Ammon's horn (tissue), 1 donor: ENCODE measurements around the gene RARS1.
A peak's percentile ranks its signal among the peaks of the same experiment; 100 is the strongest.
"Not testable (repeated sequence)": the region's sequence is repeated elsewhere in the genome, so short reads cannot be mapped to it uniquely, and the experiment has no call there.

Experiments
- DNase-seq: peaks from one replicate; pipeline ENCODE4 v3.0.0-alpha.2; 2016; ENCODE audit warnings: low spot score

RARS1 gene

GRCh38 chr5:168481330-168481788 is 4.9 kb upstream of the RARS1 start:
- DNase-seq: no peak

DNA sequence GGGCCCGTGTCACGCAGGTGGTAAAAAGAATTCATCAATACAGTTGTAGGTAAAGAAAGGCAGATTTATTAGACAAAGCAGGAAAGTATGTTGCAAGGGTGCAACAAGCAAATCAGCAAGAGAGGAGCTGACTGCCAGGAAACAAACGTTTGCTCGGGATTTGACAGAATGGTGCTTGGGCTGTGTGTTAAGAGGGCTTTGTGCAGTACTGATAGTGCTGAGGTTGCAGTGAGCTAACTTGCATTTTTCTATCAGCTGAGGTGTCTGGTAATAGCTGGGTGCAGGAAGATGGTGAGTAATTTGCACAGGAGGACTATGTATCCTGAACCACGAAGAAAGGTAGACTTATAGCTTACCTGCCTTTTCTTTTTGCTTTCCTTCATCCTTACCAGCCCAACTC is 3.9 kb upstream of the RARS1 start:
- DNase-seq: no peak

DNA sequence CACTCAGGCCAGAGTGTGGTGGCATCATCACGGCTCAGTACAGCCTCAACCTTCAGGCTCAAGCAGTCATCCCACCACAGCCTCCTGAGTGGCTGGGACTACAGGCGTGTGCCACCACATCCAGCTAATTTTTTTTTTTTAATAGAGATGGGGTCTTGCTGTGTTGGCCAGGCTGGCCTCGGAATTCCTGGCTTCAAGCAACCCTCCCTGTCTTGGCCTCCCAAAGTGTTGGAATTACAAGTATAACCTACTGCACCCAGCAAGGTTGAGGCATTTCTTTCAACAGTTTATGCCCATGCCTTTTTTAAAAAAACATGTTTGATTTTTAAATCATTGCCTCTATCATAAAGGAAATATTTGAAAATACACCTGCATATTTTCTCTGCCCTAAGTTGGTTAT is 2.8 kb downstream of the RARS1 start:
- DNase-seq: no peak

GRCh38 chr5:168494057-168494555 is 7.8 kb downstream of the RARS1 start:
- no peak for DNase-seq

DNA sequence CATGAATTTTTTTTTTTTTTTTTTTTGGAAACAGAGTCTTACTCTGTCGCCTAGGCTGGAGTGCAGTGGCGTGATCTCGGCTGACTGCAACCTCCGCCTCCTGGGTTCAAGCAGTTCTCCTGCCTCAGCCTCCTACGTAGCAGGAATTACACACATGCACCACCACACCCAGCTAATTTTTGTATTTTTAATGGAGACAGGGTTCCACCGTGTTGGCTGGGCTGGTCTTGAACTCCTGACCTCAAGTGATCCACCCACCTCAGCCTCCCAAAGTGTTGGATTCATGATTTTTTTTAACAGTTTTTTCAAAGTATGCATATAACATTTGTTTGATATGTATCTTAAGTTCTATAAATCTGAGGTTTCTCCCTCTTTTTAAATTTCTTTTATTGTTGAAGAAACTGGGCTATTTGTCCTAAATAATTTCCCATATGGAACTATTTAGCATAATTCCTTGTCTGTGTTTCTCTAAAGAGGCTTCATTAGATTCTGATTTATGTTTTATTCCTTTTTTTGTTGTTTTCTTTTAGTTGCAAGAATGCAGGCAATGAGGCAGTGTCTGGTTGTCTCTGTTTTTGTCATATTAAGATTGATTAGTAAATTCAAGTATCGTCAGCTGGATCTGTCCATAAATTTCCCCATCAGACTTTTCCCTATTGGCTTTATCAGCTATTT is 16.4 kb downstream of the RARS1 start:
- no peak for DNase-seq

- no peak for DNase-seq
These were observed 27.7 kb downstream of the RARS1 start for GRCh38 chr5:168513861-168514428.

GRCh38 chr5:168525856-168526255 is 39.6 kb downstream of the RARS1 start:
- DNase-seq: no peak

GRCh38 chr5:168527756-168528295 is 41.6 kb downstream of the RARS1 start:
- no peak for DNase-seq

- DNase-seq: peak; percentile 42
These were observed 42.5 kb downstream of the RARS1 start, which contains the start of gene FBLL1 for GRCh38 chr5:168528521-168529373. Gene FBLL1, plus strand, starts transcription at chr5:168529305. Its CDS starts 200 bp downstream, at chr5:168529505.

GRCh38 chr5:168529374-168530234 is 43.3 kb downstream of the RARS1 start:
- peak; percentile 15 for DNase-seq

DNA sequence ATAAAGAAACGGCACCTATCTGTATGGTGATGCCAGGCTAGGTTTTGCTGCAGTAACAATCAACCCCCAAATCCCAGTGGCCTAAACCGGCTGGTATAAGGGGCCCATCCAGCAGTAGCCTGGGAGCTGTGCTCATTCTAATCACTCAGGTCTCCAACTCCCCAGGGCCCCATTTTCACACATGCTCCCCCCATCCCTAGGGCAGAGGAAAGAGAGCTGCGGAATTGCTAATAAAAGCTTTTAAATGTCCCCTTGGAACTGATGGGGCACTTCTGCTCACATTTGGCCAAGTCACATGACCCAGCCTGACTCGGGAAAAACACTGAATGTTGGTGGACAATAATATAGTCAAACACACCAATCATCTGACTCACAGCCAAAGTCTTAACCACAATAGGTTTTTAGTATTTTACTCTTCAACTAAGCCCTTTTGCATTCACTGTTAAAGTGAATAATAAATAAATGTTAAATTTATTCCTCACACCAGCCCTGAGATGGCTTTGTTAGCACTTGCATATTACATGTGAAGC is 44.4 kb downstream of the RARS1 start:
- DNase-seq: no peak

DNA sequence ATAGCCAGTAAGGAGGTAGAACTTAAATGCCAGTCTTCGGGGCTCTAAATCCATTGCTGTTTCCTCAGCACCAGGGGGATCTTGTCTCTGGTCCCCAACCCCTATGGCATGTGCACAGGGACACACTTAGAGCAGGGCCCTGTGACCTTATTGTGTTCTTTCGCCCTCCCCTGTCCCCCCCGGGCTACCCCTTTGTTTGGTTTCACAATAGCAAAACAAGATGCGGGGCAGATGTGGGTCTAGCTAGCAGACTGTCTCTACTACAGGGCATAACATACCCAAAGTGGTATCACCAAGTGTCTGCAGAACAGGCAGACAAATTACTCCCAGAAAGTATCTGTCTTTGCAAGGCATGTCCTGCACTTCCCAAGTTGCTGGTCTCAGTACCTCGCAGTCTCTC is 44.9 kb downstream of the RARS1 start:
- DNase-seq: no peak

- no peak for DNase-seq
These were observed 46.0 kb downstream of the RARS1 start for GRCh38 chr5:168531987-168532864.

GRCh38 chr5:168534351-168534750 is 48.1 kb downstream of the RARS1 start:
- DNase-seq: not testable (repeated sequence)

DNA sequence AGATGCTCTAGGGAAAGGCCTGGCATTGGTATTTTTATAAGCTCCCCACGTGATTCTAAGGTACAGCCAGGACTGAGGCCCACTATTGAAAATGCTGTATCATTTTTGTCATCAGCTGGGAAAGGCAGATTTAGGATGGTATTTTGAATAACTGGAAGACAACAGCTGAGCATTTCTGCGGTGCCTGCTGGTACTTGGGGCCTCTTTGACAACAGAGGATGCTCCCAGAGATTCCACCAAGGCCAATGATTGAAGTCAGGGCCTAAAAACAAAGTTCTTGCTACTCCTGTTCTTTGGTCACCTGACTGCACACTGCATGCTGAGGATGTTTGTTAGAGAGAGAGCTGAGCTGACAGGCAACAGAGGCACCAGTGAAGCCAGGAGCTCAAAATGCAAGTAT is 50.9 kb downstream of the RARS1 start:
- DNase-seq: no peak

DNA sequence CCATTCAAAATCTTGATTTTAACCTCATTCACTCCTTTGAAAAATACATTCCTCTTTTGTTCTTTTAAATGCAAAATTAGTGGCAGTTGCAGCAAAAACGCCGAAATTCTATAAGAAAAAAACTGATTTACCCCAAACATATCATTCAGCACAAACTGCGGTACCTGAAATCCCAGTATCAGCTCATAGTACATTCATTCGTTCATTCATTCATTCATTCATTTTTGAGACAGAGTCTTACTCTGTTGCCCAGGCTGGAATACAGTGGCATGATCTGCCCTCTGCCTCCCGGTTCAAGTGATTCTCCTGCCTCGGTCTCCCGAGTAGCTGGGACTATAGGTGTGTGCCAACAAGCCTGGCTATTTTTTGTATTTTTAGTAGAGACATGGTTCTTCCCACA is 63.3 kb downstream of the RARS1 start:
- no peak for DNase-seq

- DNase-seq: no peak
These were observed 64.4 kb downstream of the RARS1 start for GRCh38 chr5:168550656-168551055.

GRCh38 chr5:168552146-168552545 is 65.9 kb downstream of the RARS1 start:
- peak; percentile 11 for DNase-seq

- no peak for DNase-seq
These were observed 67.3 kb downstream of the RARS1 start for GRCh38 chr5:168553377-168554130.
